ENCODE results near the gene RET.

The RET gene

GRCh38 chr10:43045631-43046287 lies 31.1 kb upstream of the RET start:
- no peak overlapping the region for H3K27ac ChIP-seq (ENCODE audit: low read depth, low read length)
- no peak overlapping the region for H3K4me2 ChIP-seq (ENCODE audit: low read length)

DNA sequence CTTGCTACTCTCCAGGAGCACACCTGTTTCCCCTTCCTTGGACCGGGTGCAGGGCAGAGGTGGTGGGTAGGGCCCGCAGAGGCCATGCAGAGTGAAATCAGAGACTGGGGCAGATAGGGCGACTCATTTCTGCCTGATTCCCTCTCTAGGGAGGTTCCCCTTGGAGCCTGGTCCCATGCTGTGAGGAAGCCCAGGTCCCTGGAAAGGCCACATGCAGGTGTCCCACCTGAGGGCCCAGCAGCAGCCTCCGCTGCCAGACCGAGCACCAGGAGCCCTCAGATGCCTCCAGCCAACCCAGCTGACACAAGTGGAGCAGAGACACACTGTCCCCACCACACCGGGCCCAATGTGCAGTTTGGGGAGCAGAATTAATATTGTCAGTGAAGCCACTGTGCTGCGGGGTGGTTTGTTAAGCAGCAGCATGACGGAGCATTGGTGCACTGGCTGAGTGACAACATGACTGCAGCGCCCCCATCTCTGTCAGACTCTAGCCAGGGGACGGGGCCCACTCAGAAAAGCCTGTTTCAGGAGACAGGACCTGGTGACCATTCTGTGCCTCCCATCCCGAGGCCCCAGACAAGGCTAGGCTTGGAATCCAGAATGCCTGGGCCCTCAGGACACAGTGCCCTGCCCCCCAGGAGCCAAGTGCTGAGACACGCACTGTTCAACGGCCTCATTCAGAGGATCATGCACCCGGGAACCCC lies 30.4 kb upstream of the RET start:
- no peaks in the 10 kb centered on the region for H3K9me2 ChIP-seq (replicated peaks; ENCODE audit: control insufficient read depth, low read length)
- H3K9me3 ChIP-seq (ENCODE audit: control insufficient read depth, insufficient read depth, low read length): no peaks in the 10 kb centered on the region
- H3K36me3 ChIP-seq (ENCODE audit: control insufficient read depth, low read length): no peaks in the 10 kb centered on the region
- H3K4me2 ChIP-seq (ENCODE audit: low read length): no peak overlapping the region
- H3F3A ChIP-seq (ENCODE audit: control insufficient read depth, insufficient read depth): no peaks in the 10 kb centered on the region
- no peaks in the 10 kb centered on the region for H3K4me1 ChIP-seq (ENCODE audit: control insufficient read depth, low read length)
- no peaks in the 10 kb centered on the region for H4K20me1 ChIP-seq (ENCODE audit: control insufficient read depth, insufficient read depth, low read depth, low read length)
- TF ChIP-seq EZH2phosphoT487 (IDR thresholded peaks at IDR 0.05; ENCODE audit: borderline replicate concordance, low read length) (no peak), CTCF (IDR thresholded peaks at IDR 0.05; ENCODE audit: low read depth, low read length, poor library complexity, severe bottlenecking) (no peak)
- no peaks in the 10 kb centered on the region for H3K79me2 ChIP-seq (ENCODE audit: control insufficient read depth, low read length)
- no peak overlapping the region for H3K27ac ChIP-seq (ENCODE audit: low read depth, low read length)
- H3K27me3 ChIP-seq (ENCODE audit: control insufficient read depth, low read length): no peaks in the 10 kb centered on the region
- no peak overlapping the region for H3K4me3 ChIP-seq (ENCODE audit: low read length)

More at GRCh38 chr10:43045631-43046287, 31.1 kb upstream of the RET start:
- no peaks in the 10 kb centered on the region for H3K79me2 ChIP-seq (ENCODE audit: control insufficient read depth, low read length)
- H3K27me3 ChIP-seq (ENCODE audit: control insufficient read depth, low read length): no peaks in the 10 kb centered on the region
- H3F3A ChIP-seq (ENCODE audit: control insufficient read depth, insufficient read depth): no peaks in the 10 kb centered on the region
- no peak overlapping the region for H3K4me3 ChIP-seq (ENCODE audit: low read length)
- no peaks in the 10 kb centered on the region for H3K9me2 ChIP-seq (replicated peaks; ENCODE audit: control insufficient read depth, low read length)
- no peaks in the 10 kb centered on the region for H3K36me3 ChIP-seq (ENCODE audit: control insufficient read depth, low read length)
- H3K9me3 ChIP-seq (ENCODE audit: control insufficient read depth, insufficient read depth, low read length): no peaks in the 10 kb centered on the region
- no peaks in the 10 kb centered on the region for H4K20me1 ChIP-seq (ENCODE audit: control insufficient read depth, insufficient read depth, low read depth, low read length)
- TF ChIP-seq CTCF (IDR thresholded peaks at IDR 0.05; ENCODE audit: low read depth, low read length, poor library complexity, severe bottlenecking): no peak
- TF ChIP-seq EZH2phosphoT487 (IDR thresholded peaks at IDR 0.05; ENCODE audit: borderline replicate concordance, low read length): no peak
- no peaks in the 10 kb centered on the region for H3K4me1 ChIP-seq (ENCODE audit: control insufficient read depth, low read length)

- H3K27me3 ChIP-seq (ENCODE audit: control insufficient read depth, low read length): no peaks in the 10 kb centered on the region
- H3K4me1 ChIP-seq (ENCODE audit: control insufficient read depth, low read length): no peaks in the 10 kb centered on the region
- no peaks in the 10 kb centered on the region for H3K9me3 ChIP-seq (ENCODE audit: control insufficient read depth, insufficient read depth, low read length)
- no peaks in the 10 kb centered on the region for H3K9me2 ChIP-seq (replicated peaks; ENCODE audit: control insufficient read depth, low read length)
- H3K36me3 ChIP-seq (ENCODE audit: control insufficient read depth, low read length): no peaks in the 10 kb centered on the region
- H3K27ac ChIP-seq (ENCODE audit: low read depth, low read length): no peak overlapping the region
- no peaks in the 10 kb centered on the region for H3K79me2 ChIP-seq (ENCODE audit: control insufficient read depth, low read length)
- H4K20me1 ChIP-seq (ENCODE audit: control insufficient read depth, insufficient read depth, low read depth, low read length): no peaks in the 10 kb centered on the region
- H3F3A ChIP-seq (ENCODE audit: control insufficient read depth, insufficient read depth): no peaks in the 10 kb centered on the region
- TF ChIP-seq CTCF (IDR thresholded peaks at IDR 0.05; ENCODE audit: low read depth, low read length, poor library complexity, severe bottlenecking) (no peak), EZH2phosphoT487 (IDR thresholded peaks at IDR 0.05; ENCODE audit: borderline replicate concordance, low read length) (no peak)
- no peak overlapping the region for H3K4me3 ChIP-seq (ENCODE audit: low read length)
- no peak overlapping the region for H3K4me2 ChIP-seq (ENCODE audit: low read length)
Measured at GRCh38 chr10:43047288-43047970, 29.4 kb upstream of the RET start.

Data from DOHH2 (cell line).